Measurements from ENCODE around the gene CHMP5.

The CHMP5 gene

DNA sequence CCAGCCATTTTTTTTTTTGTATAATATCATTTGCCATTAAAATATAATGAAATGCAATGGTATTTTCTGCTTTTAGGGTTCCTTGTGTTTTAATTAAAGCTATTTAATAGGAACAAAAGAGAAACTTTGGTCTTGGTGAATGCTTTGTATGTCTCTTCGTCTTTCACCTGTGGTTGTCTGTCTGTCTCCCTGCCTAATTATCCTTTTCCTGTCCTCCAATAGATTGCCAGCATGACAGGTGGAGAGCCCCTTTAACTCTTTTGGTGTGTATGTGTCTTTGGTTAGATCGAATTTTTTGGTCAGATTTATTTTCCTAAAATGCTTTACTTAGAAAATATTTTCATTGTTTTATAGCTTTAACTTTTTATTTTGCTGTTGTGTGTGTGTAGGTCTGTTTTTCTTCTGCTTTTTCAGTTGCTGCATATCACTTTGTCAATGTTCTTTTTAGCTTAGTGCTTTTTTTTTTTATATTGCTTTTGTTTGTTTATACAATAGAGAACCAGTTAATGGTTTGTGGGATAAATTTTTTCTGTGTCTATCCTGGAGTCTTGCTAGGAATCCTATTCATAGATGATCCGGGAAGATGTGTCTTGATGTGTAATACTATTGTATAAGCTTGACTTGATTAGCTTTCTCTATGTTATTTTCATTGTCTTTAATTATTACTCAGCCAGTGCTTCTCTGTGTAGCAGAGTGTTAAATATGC lies 8.6 kb downstream of the CHMP5 start:
- peaks cover 53% of the 10 kb centered on the region for H3K36me3 ChIP-seq (replicated peaks)
- H3K4me3 ChIP-seq = no peak overlapping the region
- H3K9me3 ChIP-seq = no peaks in the 10 kb centered on the region
- H3K4me1 ChIP-seq = no peaks in the 10 kb centered on the region
- no peak for DNase-seq (ENCODE audit: low spot score in 2 of 2)
- H3K27me3 ChIP-seq (ENCODE audit: low read depth) = no peaks in the 10 kb centered on the region
- in situ Hi-C loops (cut with MboI; ENCODE audit: low sequenced_read_pairs) = no loop called here

DNA sequence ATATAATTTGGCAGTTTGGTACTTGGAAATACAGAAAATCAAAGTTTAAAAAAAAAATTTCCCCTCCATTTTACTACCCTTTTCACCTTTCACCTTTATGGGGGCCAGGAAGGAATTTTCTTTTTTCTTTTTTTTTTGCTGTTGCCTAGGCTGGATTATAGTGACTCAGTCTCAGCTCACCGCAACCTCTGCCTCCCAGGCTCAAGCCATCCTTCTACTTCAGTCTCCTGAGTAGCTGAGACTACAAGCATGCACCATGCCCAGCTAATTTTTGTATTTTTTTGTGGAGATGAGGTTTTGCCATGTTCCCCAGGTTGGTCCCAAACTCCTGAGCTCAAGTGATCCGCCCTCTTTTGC lies 9.1 kb downstream of the CHMP5 start:
- DNase-seq (ENCODE audit: low spot score in 2 of 2) = no peak
- in situ Hi-C loops (cut with MboI; ENCODE audit: low sequenced_read_pairs) = no loop called here
- no peaks in the 10 kb centered on the region for H3K4me1 ChIP-seq
- peaks cover 48% of the 10 kb centered on the region for H3K36me3 ChIP-seq (replicated peaks)
- H3K9me3 ChIP-seq = no peaks in the 10 kb centered on the region
- no peaks in the 10 kb centered on the region for H3K27me3 ChIP-seq (ENCODE audit: low read depth)
- H3K4me3 ChIP-seq = no peak overlapping the region

DNA sequence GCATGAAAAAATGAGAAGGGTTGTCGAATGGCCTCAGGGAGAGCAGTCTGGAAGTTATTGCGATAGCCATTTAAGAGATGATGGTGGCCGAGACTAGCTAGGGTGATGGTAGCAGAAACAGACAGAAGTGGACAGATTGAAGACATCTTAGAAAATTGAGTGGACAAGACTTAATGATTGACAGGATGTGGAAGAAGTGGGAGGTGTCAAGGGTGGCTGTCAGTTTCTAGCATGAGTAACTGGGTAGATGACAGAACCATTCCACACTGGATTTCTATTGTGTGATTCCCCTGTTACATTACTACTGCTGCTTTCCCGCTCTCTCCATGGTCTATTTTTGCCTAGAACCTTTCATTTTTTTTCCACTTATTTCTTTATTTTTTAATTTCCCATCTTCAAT lies 12.6 kb downstream of the CHMP5 start:
- no peak for DNase-seq (ENCODE audit: low spot score in 2 of 2)
- H3K9me3 ChIP-seq = no peaks in the 10 kb centered on the region
- H3K4me3 ChIP-seq = no peak overlapping the region
- peaks cover 33% of the 10 kb centered on the region for H3K36me3 ChIP-seq (replicated peaks)
- H3K4me1 ChIP-seq = no peaks in the 10 kb centered on the region
- H3K27me3 ChIP-seq (ENCODE audit: low read depth) = no peaks in the 10 kb centered on the region
- in situ Hi-C loops (cut with MboI; ENCODE audit: low sequenced_read_pairs) = no loop called here

DNA sequence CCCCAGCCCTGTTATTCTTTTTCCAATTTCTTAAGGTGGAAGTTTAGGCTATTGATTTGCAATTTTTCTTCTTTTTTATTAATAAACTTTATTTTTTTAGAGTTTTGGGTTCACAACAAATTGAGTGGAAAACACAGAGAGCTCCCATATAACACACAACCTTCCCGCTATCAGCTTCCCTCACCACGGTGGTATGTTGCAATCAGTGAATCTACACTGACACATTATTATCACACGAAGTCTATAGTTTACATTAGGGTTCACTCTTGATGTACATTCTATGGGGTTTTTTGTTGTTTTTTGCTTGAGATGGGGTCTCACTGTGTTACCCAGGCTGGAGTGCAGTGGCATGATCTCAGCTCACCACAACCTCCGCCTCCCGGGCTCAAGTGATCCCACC lies 20.7 kb downstream of the CHMP5 start:
- Histone ChIP-seq H3K36me3 (replicated peaks) (no peaks in the 10 kb centered on the region; the same call in 1 of the 2 replicates), H3K9me3 (no peaks in the 10 kb centered on the region), H3K4me1 (no peaks in the 10 kb centered on the region), H3K27me3 (ENCODE audit: low read depth) (no peaks in the 10 kb centered on the region), H3K4me3 (no peak overlapping the region)
- DNase-seq (ENCODE audit: low spot score in 2 of 2) = no peak
- in situ Hi-C loops (cut with MboI; ENCODE audit: low sequenced_read_pairs) = no loop called here

DNA sequence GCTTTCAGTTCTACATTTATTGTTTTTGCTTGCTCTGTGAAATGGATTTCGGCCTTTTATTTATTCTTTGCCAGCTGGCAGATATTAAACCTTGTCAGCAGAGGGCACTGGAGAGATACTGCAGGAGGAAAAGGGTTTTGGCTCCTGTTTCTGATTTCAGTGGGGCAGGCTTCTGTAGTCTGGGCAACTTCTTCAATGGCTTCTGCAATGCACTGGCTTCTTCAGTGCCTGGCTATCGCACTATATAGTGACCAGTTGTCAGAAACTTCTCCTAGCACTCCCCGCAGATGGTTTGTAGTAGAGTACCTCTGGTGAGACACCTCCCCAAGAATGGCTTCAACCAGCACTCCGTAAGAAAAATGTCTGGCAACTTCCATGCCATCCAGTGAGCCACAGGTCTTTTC lies 22.2 kb downstream of the CHMP5 start:
- Histone ChIP-seq H3K4me1 (peaks cover 11% of the 10 kb centered on the region), H3K9me3 (no peaks in the 10 kb centered on the region), H3K36me3 (replicated peaks) (peaks cover 6% of the 10 kb centered on the region), H3K4me3 (no peak overlapping the region), H3K27me3 (ENCODE audit: low read depth) (no peaks in the 10 kb centered on the region)
- peak; percentile 61 to 62 for DNase-seq (ENCODE audit: low spot score in 2 of 2)
- in situ Hi-C loops (cut with MboI; ENCODE audit: low sequenced_read_pairs) = no loop called here

DNA sequence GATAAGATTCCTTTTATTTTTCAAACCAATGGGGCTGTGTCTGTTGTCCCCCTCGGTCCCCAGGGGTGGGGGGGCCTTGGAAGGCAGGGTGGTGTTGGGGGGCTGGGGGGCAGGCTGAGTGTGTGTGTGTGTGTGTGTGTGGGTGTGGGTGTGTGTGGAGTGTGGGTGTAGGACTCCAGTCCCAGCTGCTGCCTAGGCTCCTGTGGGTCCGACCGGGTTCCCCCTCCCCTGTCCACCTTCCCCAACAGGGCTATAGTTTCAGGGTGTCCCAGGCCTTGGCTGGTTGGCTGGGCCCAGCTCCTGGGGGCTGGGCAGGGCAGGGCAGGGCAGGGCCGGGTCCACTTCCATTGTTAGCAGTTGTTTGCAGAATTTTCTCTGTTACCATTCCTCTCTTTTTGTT lies 23.4 kb downstream of the CHMP5 start:
- in situ Hi-C loops (cut with MboI; ENCODE audit: low sequenced_read_pairs) = no loop called here
- peaks cover 18% of the 10 kb centered on the region for H3K36me3 ChIP-seq (replicated peaks)
- DNase-seq (ENCODE audit: low spot score in 2 of 2) = no peak
- H3K27me3 ChIP-seq (ENCODE audit: low read depth) = no peaks in the 10 kb centered on the region
- H3K9me3 ChIP-seq = no peaks in the 10 kb centered on the region
- no peak overlapping the region for H3K4me3 ChIP-seq
- peaks cover 14% of the 10 kb centered on the region for H3K4me1 ChIP-seq

DNA sequence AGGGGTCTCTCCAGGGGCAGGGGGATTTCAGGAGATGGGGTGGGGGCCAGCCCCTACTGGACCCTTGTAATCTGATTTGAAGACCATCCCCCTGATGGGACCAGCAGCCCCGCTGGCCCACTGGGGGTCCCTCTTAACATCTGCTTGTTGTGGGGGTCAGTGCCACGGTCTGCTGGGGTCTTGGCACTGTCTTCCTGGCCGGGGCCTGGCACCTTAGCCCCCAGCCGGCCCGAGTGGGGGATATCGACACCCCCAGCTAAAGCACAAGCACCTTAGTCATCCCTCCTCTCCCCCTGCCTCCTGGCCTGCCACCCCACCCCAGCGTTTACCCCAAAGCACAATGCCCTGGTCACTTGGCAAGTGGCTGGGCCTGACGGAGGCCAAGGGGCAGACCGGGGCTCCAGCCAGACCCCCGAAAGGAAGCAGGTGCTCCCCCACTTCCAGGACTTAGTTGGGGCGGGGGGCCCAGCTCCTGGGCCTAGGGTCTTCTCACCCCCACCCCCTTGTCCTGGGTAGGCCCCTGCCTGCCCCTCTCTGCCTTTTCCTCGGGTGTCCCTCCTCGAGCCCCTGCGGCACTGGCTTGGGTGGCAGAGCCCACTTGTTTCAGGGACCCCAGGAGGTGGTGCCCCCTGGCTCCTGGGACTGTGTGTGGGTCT lies 24.1 kb downstream of the CHMP5 start:
- Histone ChIP-seq H3K9me3 (no peaks in the 10 kb centered on the region), H3K4me1 (peaks cover 16% of the 10 kb centered on the region), H3K27me3 (ENCODE audit: low read depth) (no peaks in the 10 kb centered on the region), H3K4me3 (no peak overlapping the region), H3K36me3 (replicated peaks) (peaks cover 25% of the 10 kb centered on the region)
- in situ Hi-C loops (cut with MboI; ENCODE audit: low sequenced_read_pairs) = no loop called here
- no peak for DNase-seq (ENCODE audit: low spot score in 2 of 2)

DNA sequence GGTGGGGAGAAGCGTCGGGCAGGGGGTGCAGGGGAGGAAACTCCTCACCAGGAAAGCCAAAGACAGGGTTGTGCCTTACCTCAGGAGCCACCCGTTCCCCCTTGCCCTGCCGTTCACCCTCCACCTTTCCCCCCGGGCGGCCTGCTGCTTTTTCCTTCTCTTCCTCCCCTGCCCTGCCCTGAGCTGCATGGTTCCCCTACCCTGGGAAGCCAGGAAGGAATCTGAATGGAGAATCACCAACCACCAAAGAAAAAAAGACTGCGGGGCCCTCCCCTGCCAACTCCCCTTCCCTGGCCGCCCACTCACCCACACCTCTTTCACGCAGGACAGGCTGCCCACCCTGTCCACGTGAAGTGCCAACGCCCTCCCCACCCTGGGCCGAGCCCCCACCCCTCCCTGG lies 24.6 kb downstream of the CHMP5 start:
- in situ Hi-C loops (cut with MboI; ENCODE audit: low sequenced_read_pairs) = no loop called here
- Histone ChIP-seq H3K4me3 (peak overlapping the region; percentile 86), H3K4me1 (peaks cover 16% of the 10 kb centered on the region), H3K36me3 (replicated peaks) (peaks cover 30% of the 10 kb centered on the region), H3K27me3 (ENCODE audit: low read depth) (no peaks in the 10 kb centered on the region), H3K9me3 (no peaks in the 10 kb centered on the region)
- peak in 1 of 2 experiments; percentile 19 for DNase-seq (ENCODE audit: low spot score in 2 of 2)

DNA sequence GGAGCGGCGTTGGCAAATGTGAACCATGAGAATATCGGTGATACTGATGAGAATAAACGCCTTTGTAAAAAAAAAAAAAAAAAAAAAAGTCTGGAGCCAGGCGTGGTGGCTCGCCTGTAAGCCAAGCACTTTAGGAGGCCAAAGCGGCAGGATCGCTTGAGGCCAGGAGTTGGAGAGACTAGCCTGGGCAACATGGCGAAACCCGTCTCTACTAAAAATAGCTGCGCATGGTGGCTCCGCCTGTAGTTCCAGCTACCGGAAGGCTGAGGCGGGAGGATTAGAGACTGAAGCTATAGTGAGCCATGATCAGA lies 25.0 kb downstream of the CHMP5 start:
- H3K27me3 ChIP-seq (ENCODE audit: low read depth) = no peaks in the 10 kb centered on the region
- in situ Hi-C loops (cut with MboI; ENCODE audit: low sequenced_read_pairs) = no loop called here
- no peak for DNase-seq (ENCODE audit: low spot score in 2 of 2)
- peaks cover 16% of the 10 kb centered on the region for H3K4me1 ChIP-seq
- no peaks in the 10 kb centered on the region for H3K9me3 ChIP-seq
- H3K36me3 ChIP-seq (replicated peaks) = peaks cover 34% of the 10 kb centered on the region
- H3K4me3 ChIP-seq = peak overlapping the region; percentile 86

DNA sequence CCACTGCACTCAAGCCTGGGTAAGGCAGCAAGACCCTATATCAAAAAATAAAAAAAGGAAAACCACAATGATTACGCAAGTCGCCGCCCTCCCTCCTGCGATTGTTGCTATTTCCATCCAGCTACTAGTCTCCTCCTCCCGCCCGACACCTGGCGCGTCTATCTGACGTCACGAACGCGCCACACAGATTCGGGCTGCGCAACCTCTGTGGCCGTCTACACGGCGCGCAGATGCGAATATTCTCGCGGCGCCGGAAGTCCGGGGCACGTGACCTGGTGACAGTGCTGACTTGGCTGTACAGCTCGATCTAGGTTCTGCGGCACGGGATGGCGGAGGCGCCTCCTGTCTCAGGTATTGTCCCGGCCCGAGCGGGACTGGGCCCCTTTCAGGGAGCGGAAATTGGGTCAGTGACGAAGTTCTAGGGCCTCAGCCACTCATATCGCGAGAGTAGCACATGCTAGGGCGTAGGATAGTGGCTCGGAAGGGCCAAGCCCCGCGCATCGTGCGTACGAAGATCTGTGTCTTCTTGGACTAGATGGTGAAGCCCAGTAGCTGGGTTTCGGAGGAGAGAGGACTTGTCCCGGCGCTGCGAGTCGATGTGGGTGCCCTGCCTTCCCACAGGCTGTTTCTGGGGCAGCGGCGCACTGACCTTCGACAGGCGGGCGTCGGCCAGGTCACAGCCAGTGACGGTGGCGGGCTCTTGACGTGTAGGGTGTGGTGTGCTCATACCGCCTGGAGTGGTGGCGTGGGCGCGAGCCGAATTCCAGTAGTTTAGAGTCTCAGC lies 25.6 kb downstream of the CHMP5 start, which contains the start of gene NFX1:
Gene NFX1 (plus strand): TSS at position 270 of the 784 bp plus-strand sequence. CDS start 57 bp downstream, at position 327.
- Histone ChIP-seq H3K36me3 (replicated peaks) (peaks cover 40% of the 10 kb centered on the region), H3K4me1 (peaks cover 16% of the 10 kb centered on the region), H3K9me3 (no peaks in the 10 kb centered on the region), H3K4me3 (peak within 1 kb of the TSS; percentile 86), H3K27me3 (ENCODE audit: low read depth) (no peaks in the 10 kb centered on the region)
- DNase-seq (ENCODE audit: low spot score in 2 of 2) = peak; percentile 93 to 96
- in situ Hi-C loops (cut with MboI; ENCODE audit: low sequenced_read_pairs) = no loop called here

DNA sequence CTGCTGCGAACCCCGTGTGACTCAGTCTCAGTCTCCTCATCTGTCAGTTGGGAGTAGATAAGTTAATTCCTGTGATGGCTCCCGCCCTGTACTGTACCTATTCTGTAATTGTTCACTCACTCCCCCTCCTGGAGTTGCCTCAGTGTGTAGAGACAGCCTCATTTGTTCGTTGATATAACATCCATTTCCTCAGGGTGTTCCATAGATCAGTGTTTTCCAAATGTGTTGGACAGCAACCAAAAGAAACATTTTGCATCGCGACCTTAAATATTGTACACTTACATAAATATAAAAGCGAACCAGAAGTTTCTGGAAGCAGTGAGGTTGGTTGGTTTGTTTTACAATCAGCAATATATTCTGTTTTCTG lies 26.2 kb downstream of the CHMP5 start:
- peaks cover 45% of the 10 kb centered on the region for H3K36me3 ChIP-seq (replicated peaks)
- H3K9me3 ChIP-seq = no peaks in the 10 kb centered on the region
- peaks cover 16% of the 10 kb centered on the region for H3K4me1 ChIP-seq
- in situ Hi-C loops (cut with MboI; ENCODE audit: low sequenced_read_pairs) = no loop called here
- peak overlapping the region; percentile 86 for H3K4me3 ChIP-seq
- DNase-seq (ENCODE audit: low spot score in 2 of 2) = no peak
- H3K27me3 ChIP-seq (ENCODE audit: low read depth) = no peaks in the 10 kb centered on the region

DNA sequence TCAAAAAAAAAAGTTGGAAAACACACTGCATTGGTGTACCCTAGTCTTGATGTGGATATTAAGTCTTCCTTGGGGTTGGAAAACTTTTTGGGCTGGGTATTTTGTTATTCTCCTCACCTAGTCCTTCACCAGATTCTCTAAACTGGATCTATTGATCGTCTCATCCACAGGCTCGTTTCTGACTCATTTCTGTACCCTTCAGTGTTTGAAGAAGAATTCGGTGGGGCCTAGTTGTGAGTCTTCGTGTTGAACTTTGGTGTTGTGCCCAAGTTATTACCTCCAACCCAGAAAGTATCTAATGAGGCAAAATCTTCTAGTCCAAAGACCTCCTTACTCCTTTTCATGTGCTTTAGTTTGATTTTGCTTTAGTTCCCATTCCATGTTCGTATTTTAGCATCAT lies 27.1 kb downstream of the CHMP5 start:
- Histone ChIP-seq H3K9me3 (no peaks in the 10 kb centered on the region), H3K27me3 (ENCODE audit: low read depth) (no peaks in the 10 kb centered on the region), H3K4me1 (peaks cover 16% of the 10 kb centered on the region), H3K4me3 (peak overlapping the region; percentile 86; the same call in 1 of the 2 replicates), H3K36me3 (replicated peaks) (peaks cover 53% of the 10 kb centered on the region)
- DNase-seq (ENCODE audit: low spot score in 2 of 2) = no peak
- in situ Hi-C loops (cut with MboI; ENCODE audit: low sequenced_read_pairs) = no loop called here

DNA sequence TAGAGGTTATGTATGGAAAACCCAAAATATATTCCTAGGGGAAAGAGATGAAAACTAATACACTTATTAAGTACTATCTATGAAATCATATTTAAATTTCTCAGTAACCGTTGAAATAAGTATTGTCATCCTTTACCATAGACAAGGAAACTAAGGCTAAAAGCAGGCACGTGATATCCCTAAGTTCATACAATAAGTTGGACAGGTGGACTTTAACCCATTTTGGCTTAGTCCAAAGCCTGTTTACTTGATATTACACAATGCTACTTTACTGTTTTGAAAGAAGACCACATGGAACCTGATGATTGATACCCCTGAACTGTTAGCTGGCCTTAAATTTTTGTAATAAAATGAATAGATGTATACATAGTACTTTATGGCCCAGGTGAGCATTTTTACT lies 28.9 kb downstream of the CHMP5 start:
- no peak overlapping the region for H3K4me3 ChIP-seq
- no peak for DNase-seq (ENCODE audit: low spot score in 2 of 2)
- no peaks in the 10 kb centered on the region for H3K27me3 ChIP-seq (ENCODE audit: low read depth)
- in situ Hi-C loops (cut with MboI; ENCODE audit: low sequenced_read_pairs) = no loop called here
- H3K4me1 ChIP-seq = peaks cover 16% of the 10 kb centered on the region
- peaks cover 72% of the 10 kb centered on the region for H3K36me3 ChIP-seq (replicated peaks)
- H3K9me3 ChIP-seq = no peaks in the 10 kb centered on the region
